Activated B cell treated with CpG ODN at 0.5 μM for 24 hours (primary cell): ENCODE measurements around the gene EFCAB8. TPM values are rescaled to one million over a fixed set of nuclear protein-coding genes. Genes with fewer than 3 reads are reported as not detected.
"Not testable (repeated sequence)": the region's sequence is repeated elsewhere in the genome, so short reads cannot be mapped to it uniquely, and the experiment has no call there.

Experiments
- ATAC-seq: fragments of 200-7000 bp; cut with Tn5 transposase; one replicate; pipeline ENCODE4 v1.10.0; 2021; ENCODE audit warnings: low read depth, mild to moderate bottlenecking, moderate library complexity
- CTCF ChIA-PET: fragments of 350-600 bp; sonication (Branson Sonifier 250); formaldehyde crosslinking; loops from one replicate; lab custom pipeline; 2021; ENCODE audit warnings: antibody characterized with exemption; lab: Charles Lee
- POLR2A ChIA-PET: fragments of 350-600 bp; sonication (Branson Sonifier 250); formaldehyde crosslinking; loops from one replicate; lab custom pipeline; 2021; ENCODE audit warnings: antibody characterized with exemption; lab: Charles Lee
- DNase-seq: peaks from one replicate; pipeline ENCODE4 v3.0.0; 2022
- H3K27ac Mint-ChIP-seq: one replicate; pipeline ENCODE4 v1.8.0; 2020; ENCODE audit warnings: mixed read lengths
- H3K27me3 Mint-ChIP-seq: one replicate; pipeline ENCODE4 v1.8.0; 2021; ENCODE audit warnings: mixed read lengths
- H3K36me3 Mint-ChIP-seq: one replicate; pipeline ENCODE4 v1.8.0; 2021; ENCODE audit warnings: low read depth, mixed read lengths
- H3K4me1 Mint-ChIP-seq: one replicate; pipeline ENCODE4 v1.8.0; 2021; ENCODE audit warnings: mixed read lengths
- H3K4me3 Mint-ChIP-seq: one replicate; pipeline ENCODE4 v1.8.0; 2020; ENCODE audit warnings: mild to moderate bottlenecking, mixed read lengths
- H3K9me3 Mint-ChIP-seq: one replicate; pipeline ENCODE4 v1.8.0; 2020; ENCODE audit warnings: mixed read lengths
- intact Hi-C: fragments of 100-400 bp; cut with micrococcal nuclease; formaldehyde crosslinking; loops from one replicate; pipeline ENCODE4 v1.15.1; 2024
- total RNA-seq: library from RNA; stranded (reverse); gene quantifications from 2 replicates; pipeline ENCODE4 v1.2.3, GENCODE V29; 2022
- TF ChIP-seq, protein P1 (sequence below): fragments of 200-600 bp; IDR thresholded peaks from one replicate; pipeline ENCODE4 v1.8.0; 2022; ENCODE audit warnings: antibody characterized with exemption, mild to moderate bottlenecking

The EFCAB8 gene
- total RNA-seq, 1 donor from 2014 or later = 0.71 TPM

DNA sequence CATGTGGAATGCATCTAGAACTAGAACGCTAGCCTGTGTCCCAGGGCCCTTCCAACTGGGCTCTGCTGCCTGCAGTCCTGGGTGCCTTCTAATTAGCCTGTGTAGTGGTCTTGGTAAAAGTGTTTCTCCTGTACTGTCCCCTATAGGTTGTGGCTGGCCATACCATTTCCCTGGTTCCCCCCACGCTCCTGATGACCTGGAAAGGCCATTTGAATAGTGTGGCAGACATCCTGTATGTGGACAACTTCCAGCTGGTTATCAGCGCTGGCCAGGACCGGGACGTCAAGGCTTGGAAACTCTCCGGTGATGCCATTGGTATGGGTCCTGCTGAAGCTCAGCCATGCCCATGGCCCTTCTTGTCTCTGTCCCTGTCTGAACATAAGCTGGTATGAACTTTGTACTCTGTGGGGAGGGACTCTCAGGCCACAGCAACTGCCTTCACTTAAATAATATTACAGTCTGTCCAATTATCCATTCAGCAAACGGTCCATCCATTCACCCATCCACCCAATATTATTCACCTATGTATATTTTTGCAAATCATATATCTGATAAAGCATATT is 84.8 kb downstream of the EFCAB8 start:
- CTCF ChIA-PET = no interaction called here
- TF ChIP-seq, protein P1, sequence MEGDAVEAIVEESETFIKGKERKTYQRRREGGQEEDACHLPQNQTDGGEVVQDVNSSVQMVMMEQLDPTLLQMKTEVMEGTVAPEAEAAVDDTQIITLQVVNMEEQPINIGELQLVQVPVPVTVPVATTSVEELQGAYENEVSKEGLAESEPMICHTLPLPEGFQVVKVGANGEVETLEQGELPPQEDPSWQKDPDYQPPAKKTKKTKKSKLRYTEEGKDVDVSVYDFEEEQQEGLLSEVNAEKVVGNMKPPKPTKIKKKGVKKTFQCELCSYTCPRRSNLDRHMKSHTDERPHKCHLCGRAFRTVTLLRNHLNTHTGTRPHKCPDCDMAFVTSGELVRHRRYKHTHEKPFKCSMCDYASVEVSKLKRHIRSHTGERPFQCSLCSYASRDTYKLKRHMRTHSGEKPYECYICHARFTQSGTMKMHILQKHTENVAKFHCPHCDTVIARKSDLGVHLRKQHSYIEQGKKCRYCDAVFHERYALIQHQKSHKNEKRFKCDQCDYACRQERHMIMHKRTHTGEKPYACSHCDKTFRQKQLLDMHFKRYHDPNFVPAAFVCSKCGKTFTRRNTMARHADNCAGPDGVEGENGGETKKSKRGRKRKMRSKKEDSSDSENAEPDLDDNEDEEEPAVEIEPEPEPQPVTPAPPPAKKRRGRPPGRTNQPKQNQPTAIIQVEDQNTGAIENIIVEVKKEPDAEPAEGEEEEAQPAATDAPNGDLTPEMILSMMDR = no peak
- H3K36me3 Mint-ChIP-seq = peaks cover 3% of the 10 kb centered on the region
- H3K27me3 Mint-ChIP-seq = peaks cover 11% of the 10 kb centered on the region
- no peak overlapping the region for H3K27ac Mint-ChIP-seq
- H3K4me1 Mint-ChIP-seq = no peaks in the 10 kb centered on the region
- DNase-seq (no peak), ATAC-seq (no peak)
- POLR2A ChIA-PET = no interaction called here
- no peak overlapping the region for H3K4me3 Mint-ChIP-seq
- H3K9me3 Mint-ChIP-seq = peaks cover 7% of the 10 kb centered on the region
- intact Hi-C loops = no loop called here

GRCh38 chr20:32945710-32946221 is 87.0 kb downstream of the EFCAB8 start:
- ATAC-seq = no peak
- ChIA-PET CTCF (no interaction called here), POLR2A (no interaction called here)
- Mint-ChIP-seq H3K4me1 (no peaks in the 10 kb centered on the region), H3K4me3 (no peak overlapping the region), H3K9me3 (peaks cover 7% of the 10 kb centered on the region), H3K27me3 (peaks cover 9% of the 10 kb centered on the region), H3K36me3 (peaks cover 3% of the 10 kb centered on the region), H3K27ac (no peak overlapping the region)
- intact Hi-C loops = no loop called here
- TF ChIP-seq, protein P1 = no peak
- no peak for DNase-seq

DNA sequence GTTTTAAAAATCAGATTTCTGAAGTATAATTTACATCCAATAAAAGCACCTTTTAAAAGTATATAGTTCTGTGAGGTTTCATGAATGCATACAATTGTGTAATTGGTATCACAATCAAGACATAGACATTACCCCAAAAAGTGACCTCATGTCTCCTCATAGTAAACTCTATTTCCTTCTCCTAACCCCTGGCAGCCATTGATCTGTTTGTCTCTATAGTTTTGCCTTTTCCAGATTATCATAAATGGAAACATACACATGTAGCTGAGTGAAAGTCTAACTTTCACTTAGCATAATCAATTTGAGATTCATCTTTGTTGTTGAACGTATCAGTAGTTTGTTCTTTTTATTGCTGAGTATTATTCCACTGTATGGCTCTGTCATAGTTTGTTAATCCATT is 87.9 kb downstream of the EFCAB8 start:
- TF ChIP-seq, protein P1 = no peak
- H3K36me3 Mint-ChIP-seq = peaks cover 3% of the 10 kb centered on the region
- CTCF ChIA-PET = no interaction called here
- POLR2A ChIA-PET = no interaction called here
- peaks cover 7% of the 10 kb centered on the region for H3K27me3 Mint-ChIP-seq
- H3K4me1 Mint-ChIP-seq = no peaks in the 10 kb centered on the region
- no peak for DNase-seq
- no peak for ATAC-seq
- intact Hi-C loops = no loop called here
- H3K9me3 Mint-ChIP-seq = peaks cover 4% of the 10 kb centered on the region
- no peak overlapping the region for H3K27ac Mint-ChIP-seq
- no peak overlapping the region for H3K4me3 Mint-ChIP-seq

- CTCF ChIA-PET, DNase-seq, H3K27ac Mint-ChIP-seq, ATAC-seq, intact Hi-C loops, H3K27me3 Mint-ChIP-seq, H3K9me3 Mint-ChIP-seq, H3K36me3 Mint-ChIP-seq, H3K4me1 Mint-ChIP-seq, H3K4me3 Mint-ChIP-seq: not testable (repeated sequence)
- POLR2A ChIA-PET = interaction anchor here (0.6 kb wide), 1 partner anchor 131 kb away, joined by 3 read pairs; the partner anchor contains the start of gene MAPRE1
Measured at GRCh38 chr20:32950539-32950938, 91.8 kb downstream of the EFCAB8 start.

GRCh38 chr20:32957459-32957858 is 98.7 kb downstream of the EFCAB8 start:
- TF ChIP-seq, protein P1 = no peak
- Mint-ChIP-seq H3K9me3 (peaks cover 20% of the 10 kb centered on the region), H3K36me3 (peaks cover 8% of the 10 kb centered on the region), H3K27ac (no peak overlapping the region), H3K27me3 (peaks cover 3% of the 10 kb centered on the region), H3K4me3 (no peak overlapping the region), H3K4me1 (no peaks in the 10 kb centered on the region)
- intact Hi-C loops = no loop called here
- ATAC-seq (no peak), DNase-seq (no peak)
- POLR2A ChIA-PET = no interaction called here
- CTCF ChIA-PET = no interaction called here
